ENCODE data around the gene SCARB1.

DNA sequence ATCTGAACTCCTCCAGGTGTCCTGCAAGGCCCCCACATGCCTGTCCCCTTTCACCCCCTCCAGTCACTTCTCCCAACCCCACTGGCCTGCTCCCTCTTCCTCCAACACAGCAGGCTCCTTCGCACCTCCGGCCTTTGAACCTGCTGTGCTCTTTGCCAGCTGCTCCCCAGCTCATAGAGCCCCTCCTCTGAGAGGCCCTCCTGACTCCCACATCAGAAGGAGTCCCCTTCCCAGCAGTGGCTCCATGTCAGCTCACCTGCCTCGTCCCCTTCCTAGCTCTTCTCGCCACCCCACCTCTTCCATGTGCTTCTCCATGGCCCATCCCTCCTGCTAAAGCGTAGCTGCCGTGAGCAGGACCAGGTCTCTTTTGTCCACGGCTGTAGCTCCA, 22.1 kb downstream of the SCARB1 start:
- TF ChIP-seq, protein P1, sequence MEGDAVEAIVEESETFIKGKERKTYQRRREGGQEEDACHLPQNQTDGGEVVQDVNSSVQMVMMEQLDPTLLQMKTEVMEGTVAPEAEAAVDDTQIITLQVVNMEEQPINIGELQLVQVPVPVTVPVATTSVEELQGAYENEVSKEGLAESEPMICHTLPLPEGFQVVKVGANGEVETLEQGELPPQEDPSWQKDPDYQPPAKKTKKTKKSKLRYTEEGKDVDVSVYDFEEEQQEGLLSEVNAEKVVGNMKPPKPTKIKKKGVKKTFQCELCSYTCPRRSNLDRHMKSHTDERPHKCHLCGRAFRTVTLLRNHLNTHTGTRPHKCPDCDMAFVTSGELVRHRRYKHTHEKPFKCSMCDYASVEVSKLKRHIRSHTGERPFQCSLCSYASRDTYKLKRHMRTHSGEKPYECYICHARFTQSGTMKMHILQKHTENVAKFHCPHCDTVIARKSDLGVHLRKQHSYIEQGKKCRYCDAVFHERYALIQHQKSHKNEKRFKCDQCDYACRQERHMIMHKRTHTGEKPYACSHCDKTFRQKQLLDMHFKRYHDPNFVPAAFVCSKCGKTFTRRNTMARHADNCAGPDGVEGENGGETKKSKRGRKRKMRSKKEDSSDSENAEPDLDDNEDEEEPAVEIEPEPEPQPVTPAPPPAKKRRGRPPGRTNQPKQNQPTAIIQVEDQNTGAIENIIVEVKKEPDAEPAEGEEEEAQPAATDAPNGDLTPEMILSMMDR (IDR thresholded peaks at IDR 0.05; ENCODE audit: poor library complexity), result no peak
- no peak for TF ChIP-seq EZH2 (IDR thresholded peaks at IDR 0.05; ENCODE audit: borderline replicate concordance)
